Neuronal stem cell (in vitro differentiated cells): ENCODE measurements around the gene ANKS1B.

Experiments used
- DNase-seq: peaks from one replicate; pipeline ENCODE4 v3.0.0-alpha.2; 2013; ENCODE audit warnings: low spot score
- H2AFZ ChIP-seq: one replicate; pipeline ENCODE4 v1.6.1; 2013; ENCODE audit warnings: mild to moderate bottlenecking, low read length, inconsistent platforms
- H2AK5ac ChIP-seq: 2 replicates; pipeline ENCODE4 v1.6.1; 2013; ENCODE audit warnings: low read depth, mild to moderate bottlenecking, inconsistent platforms, low read length, moderate library complexity, mixed read lengths
- H2BK120ac ChIP-seq: 2 replicates; pipeline ENCODE4 v1.6.1; 2013; ENCODE audit warnings: low read depth, mild to moderate bottlenecking, inconsistent platforms, low read length, moderate library complexity, mixed read lengths
- H2BK12ac ChIP-seq: one replicate; pipeline ENCODE4 v1.6.1; 2013; ENCODE audit warnings: low read length, inconsistent platforms
- H2BK15ac ChIP-seq: 2 replicates; pipeline ENCODE4 v1.6.1; 2013; ENCODE audit warnings: mild to moderate bottlenecking, low read length, inconsistent platforms, mixed read lengths
- H2BK5ac ChIP-seq: one replicate; pipeline ENCODE4 v1.6.1; 2013; ENCODE audit warnings: inconsistent platforms, mild to moderate bottlenecking, low read length, moderate library complexity
- H3K14ac ChIP-seq: one replicate; pipeline ENCODE4 v1.6.1; 2013; ENCODE audit warnings: low read length, inconsistent platforms
- H3K18ac ChIP-seq: 2 replicates; pipeline ENCODE4 v1.6.1; 2013; ENCODE audit warnings: low read length, inconsistent platforms
- H3K23ac ChIP-seq: 2 replicates; pipeline ENCODE4 v1.6.1; 2013; ENCODE audit warnings: low read depth, mild to moderate bottlenecking, mixed read lengths, low read length, inconsistent platforms; ENCODE audit not compliant: poor library complexity
- H3K27ac ChIP-seq: replicated peaks from 3 replicates; pipeline ENCODE4 v1.5.1; 2013; ENCODE audit warnings: low read length, inconsistent platforms
- H3K27me3 ChIP-seq, 3 experiments: 2 replicates each; pipeline ENCODE4 v1.6.1; 2013; ENCODE audit warnings: low read length in 3 of 3, mild to moderate bottlenecking in 2 of 3, inconsistent platforms in 1 of 3, low read depth in 1 of 3, mixed read lengths in 1 of 3, moderate library complexity in 1 of 3; ENCODE audit not compliant: control insufficient read depth in 3 of 3, insufficient read depth in 3 of 3
- H3K36me3 ChIP-seq, 2 donors: replicated peaks in 1 of 2; 2 replicates each; pipeline ENCODE4 v1.6.1; 2013; ENCODE audit warnings: low read length in 2 of 2; ENCODE audit not compliant: control insufficient read depth in 2 of 2, insufficient read depth in 2 of 2
- H3K4ac ChIP-seq: 2 replicates; pipeline ENCODE4 v1.6.1; 2013; ENCODE audit warnings: inconsistent platforms, mild to moderate bottlenecking, low read length, moderate library complexity
- H3K4me1 ChIP-seq, 2 donors: 1 replicate in 1 of 2; 2 replicates in 1 of 2; pipeline ENCODE4 v1.6.1; 2013; ENCODE audit warnings: low read length in 2 of 2, low read depth in 1 of 2; ENCODE audit not compliant: control insufficient read depth in 2 of 2, insufficient read depth in 1 of 2
- H3K4me2 ChIP-seq: one replicate; pipeline ENCODE4 v1.6.1; 2013; ENCODE audit warnings: mild to moderate bottlenecking, low read length, inconsistent platforms; ENCODE audit not compliant: insufficient read depth, poor library complexity, severe bottlenecking
- H3K4me3 ChIP-seq, 2 donors: 2 replicates each; pipeline ENCODE4 v1.5.1; 2013; ENCODE audit warnings: low read length in 2 of 2, mild to moderate bottlenecking in 2 of 2, inconsistent platforms in 1 of 2, moderate library complexity in 1 of 2
- H3K79me1 ChIP-seq: one replicate; pipeline ENCODE4 v1.6.1; 2013; ENCODE audit warnings: low read depth, mild to moderate bottlenecking, inconsistent platforms, low read length, moderate library complexity
- H3K9ac ChIP-seq: one replicate; pipeline ENCODE4 v1.6.1; 2013; ENCODE audit warnings: mild to moderate bottlenecking, low read depth, low read length, inconsistent platforms; ENCODE audit not compliant: poor library complexity
- H3K9me3 ChIP-seq, 2 donors: replicated peaks in 1 of 2; 2 replicates each; pipeline versions ENCODE3 to v1.6.1; 2013; ENCODE audit warnings: low read length in 2 of 2, mild to moderate bottlenecking in 2 of 2, inconsistent platforms in 1 of 2, low read depth in 1 of 2, mixed read lengths in 1 of 2, moderate library complexity in 1 of 2; ENCODE audit not compliant: control insufficient read depth in 2 of 2, insufficient read depth in 1 of 2
- H4K8ac ChIP-seq: one replicate; pipeline ENCODE4 v1.6.1; 2013; ENCODE audit warnings: low read depth, mild to moderate bottlenecking, inconsistent platforms, low read length, moderate library complexity
- H4K91ac ChIP-seq: one replicate; pipeline ENCODE4 v1.6.1; 2013; ENCODE audit warnings: low read length, low read depth, mild to moderate bottlenecking, inconsistent platforms; ENCODE audit not compliant: poor library complexity
- WGBS, 2 donors: extraction: QIAGEN DNeasy Blood & Tissue Kit; methylation state at CpG; one replicate each; pipeline ENCODE4 v1.1.7; 2013; ENCODE audit warnings: missing lambda C conversion rate in 2 of 2, mixed read lengths in 1 of 2; ENCODE audit not compliant: insufficient read length in 2 of 2, insufficient replicate concordance in 1 of 2; ENCODE audit errors: extremely low coverage in 2 of 2; 5-methylcytosine and 5-hydroxymethylcytosine counted together

The ANKS1B gene

DNA sequence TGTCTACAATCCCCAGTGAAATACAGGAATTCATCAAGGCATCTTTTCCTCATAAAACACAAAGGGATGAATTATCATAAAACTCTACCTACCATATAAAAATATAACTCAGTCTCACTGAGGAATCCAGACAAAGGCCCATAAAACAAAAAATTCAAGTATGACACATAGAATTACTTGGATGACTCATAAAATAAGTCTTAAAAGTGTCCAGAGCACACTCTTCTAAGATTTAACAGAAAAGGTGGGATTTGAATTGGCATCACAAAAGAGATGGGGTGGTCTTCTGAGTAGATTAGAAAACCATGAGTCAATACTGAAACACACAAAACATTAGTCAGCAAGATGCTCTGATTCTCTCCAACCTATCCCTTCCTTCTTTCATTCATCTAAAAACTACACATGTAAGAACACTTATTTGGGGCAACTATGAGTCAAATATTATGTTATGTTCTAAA lies 539.8 kb downstream of the ANKS1B start:
- Histone ChIP-seq H3K9ac (no peak overlapping the region), H2BK15ac (no peak overlapping the region), H3K23ac (no peak overlapping the region), H4K91ac (no peak overlapping the region), H2BK120ac (no peak overlapping the region), H3K79me1 (no peaks in the 10 kb centered on the region), H3K27me3 (no peaks in the 10 kb centered on the region), H2BK12ac (no peak overlapping the region), H4K8ac (no peak overlapping the region), H3K18ac (no peak overlapping the region), H3K27ac (no peak overlapping the region), H3K4me2 (no peak overlapping the region), H3K9me3 (no peaks in the 10 kb centered on the region), H3K4me3 (no peak overlapping the region), H2AFZ (no peak overlapping the region), H2BK5ac (no peak overlapping the region), H2AK5ac (no peak overlapping the region), H3K14ac (no peak overlapping the region), H3K4me1 (no peaks in the 10 kb centered on the region), H3K4ac (no peak overlapping the region), H3K36me3 (no peaks in the 10 kb centered on the region)
- no peak for DNase-seq

GRCh38 chr12:99442758-99443157 lies 542.0 kb downstream of the ANKS1B start:
- no peak overlapping the region for H2AFZ ChIP-seq
- H3K9ac ChIP-seq, result no peak overlapping the region
- no peak overlapping the region for H3K27ac ChIP-seq
- H3K23ac ChIP-seq, result no peak overlapping the region
- H3K27me3 ChIP-seq, result no peaks in the 10 kb centered on the region
- H3K4me1 ChIP-seq, result no peaks in the 10 kb centered on the region
- no peak overlapping the region for H2AK5ac ChIP-seq
- no peaks in the 10 kb centered on the region for H3K36me3 ChIP-seq
- H4K8ac ChIP-seq, result no peak overlapping the region
- no peak overlapping the region for H2BK12ac ChIP-seq
- H3K4me2 ChIP-seq, result no peak overlapping the region
- no CpG with 5 or more reads among the region's 3 CpGs for WGBS, 2 donors
- no peak overlapping the region for H3K4ac ChIP-seq
- no peak for DNase-seq
- no peak overlapping the region for H3K4me3 ChIP-seq
- no peak overlapping the region for H2BK15ac ChIP-seq
- H2BK5ac ChIP-seq, result no peak overlapping the region
- no peak overlapping the region for H2BK120ac ChIP-seq
- H3K18ac ChIP-seq, result no peak overlapping the region
- H4K91ac ChIP-seq, result no peak overlapping the region
- H3K79me1 ChIP-seq, result no peaks in the 10 kb centered on the region
- no peak overlapping the region for H3K14ac ChIP-seq
- no peaks in the 10 kb centered on the region for H3K9me3 ChIP-seq

DNA sequence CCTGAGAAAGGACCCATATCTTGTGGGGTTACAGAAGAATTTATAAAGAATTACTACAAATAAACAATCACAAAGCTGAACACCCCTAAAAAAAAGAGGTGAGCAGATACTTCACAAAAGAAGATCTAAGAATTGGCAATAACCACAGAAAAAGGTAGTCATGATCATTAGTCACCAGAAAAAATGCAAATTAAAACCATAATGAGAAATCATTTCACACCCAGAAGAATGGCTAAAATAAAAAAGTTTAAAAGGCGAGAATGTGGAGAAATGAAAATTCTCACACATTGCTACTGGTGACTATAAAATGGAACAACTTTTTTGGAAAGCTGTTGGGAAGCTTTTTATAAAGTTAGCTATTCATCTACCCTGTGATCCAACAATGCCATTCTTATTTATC lies 545.3 kb downstream of the ANKS1B start:
- no peak overlapping the region for H2BK120ac ChIP-seq
- no peaks in the 10 kb centered on the region for H3K36me3 ChIP-seq
- no peak overlapping the region for H3K14ac ChIP-seq
- DNase-seq, result no peak
- no peak overlapping the region for H3K23ac ChIP-seq
- H3K9ac ChIP-seq, result no peak overlapping the region
- no peak overlapping the region for H4K8ac ChIP-seq
- H3K4me3 ChIP-seq, result no peak overlapping the region
- no peak overlapping the region for H3K27ac ChIP-seq
- H3K4ac ChIP-seq, result no peak overlapping the region
- H2AFZ ChIP-seq, result no peak overlapping the region
- H3K18ac ChIP-seq, result no peak overlapping the region
- no peaks in the 10 kb centered on the region for H3K9me3 ChIP-seq
- no peak overlapping the region for H2BK12ac ChIP-seq
- no peak overlapping the region for H2BK5ac ChIP-seq
- H3K4me2 ChIP-seq, result no peak overlapping the region
- no peaks in the 10 kb centered on the region for H3K79me1 ChIP-seq
- peaks cover 0 to 2% of the 10 kb centered on the region in 2 donors for H3K4me1 ChIP-seq
- WGBS, 2 donors, result no CpG with 5 or more reads among the region's 1 CpG
- no peak overlapping the region for H4K91ac ChIP-seq
- no peak overlapping the region for H2BK15ac ChIP-seq
- H3K27me3 ChIP-seq, result no peaks in the 10 kb centered on the region
- no peak overlapping the region for H2AK5ac ChIP-seq

- no peak overlapping the region for H3K4ac ChIP-seq
- peaks cover 2 to 5% of the 10 kb centered on the region in 2 donors for H3K4me1 ChIP-seq
- no peak for DNase-seq
- no peak overlapping the region for H3K27ac ChIP-seq
- H3K36me3 ChIP-seq, result no peaks in the 10 kb centered on the region
- H4K8ac ChIP-seq, result no peak overlapping the region
- H3K14ac ChIP-seq, result no peak overlapping the region
- no peak overlapping the region for H2BK5ac ChIP-seq
- H2BK15ac ChIP-seq, result no peak overlapping the region
- no peaks in the 10 kb centered on the region for H3K27me3 ChIP-seq
- no peak overlapping the region for H3K4me2 ChIP-seq
- no peak overlapping the region for H2AFZ ChIP-seq
- no peak overlapping the region for H2BK120ac ChIP-seq
- H3K23ac ChIP-seq, result no peak overlapping the region
- H4K91ac ChIP-seq, result no peak overlapping the region
- H2AK5ac ChIP-seq, result no peak overlapping the region
- H3K79me1 ChIP-seq, result no peaks in the 10 kb centered on the region
- no peak overlapping the region for H3K9ac ChIP-seq
- no peaks in the 10 kb centered on the region for H3K9me3 ChIP-seq
- no peak overlapping the region for H2BK12ac ChIP-seq
- no peak overlapping the region for H3K18ac ChIP-seq
- no peak overlapping the region for H3K4me3 ChIP-seq
Observed at GRCh38 chr12:99436584-99436983, 548.2 kb downstream of the ANKS1B start.
